GM12878 (cell line): ENCODE results near the gene WIPF1. TPM values are rescaled to one million over a fixed set of nuclear protein-coding genes. Genes with fewer than 3 reads are reported as not detected.
A peak's percentile ranks its signal among the peaks of the same experiment; 100 is the strongest.

Source experiments
- ATAC-seq: fragments of 200-7000 bp; cut with Tn5 transposase; 3 replicates; pipeline ENCODE4 v1.9.1; 2020; ENCODE audit warnings: mild to moderate bottlenecking, moderate library complexity
- BruUV-seq: library from RNA; stranded (reverse); fragments of 400-500 nt; replicated peaks from 2 replicates; lab custom pipeline; 2021; lab: Mats Ljungman, UMichigan
- CTCF ChIA-PET: fragments of 300-600 bp; sonication (Branson Sonifier 250); formaldehyde crosslinking; extraction: SDS; loops from one replicate; lab custom pipeline; 2021; ENCODE audit warnings: inconsistent platforms; lab: Yijun Ruan, JAX
- POLR2A ChIA-PET: fragments of 350-600 bp; formaldehyde crosslinking; extraction: SDS; loops from one replicate; lab custom pipeline; 2021; ENCODE audit warnings: inconsistent platforms; lab: Charles Lee
- RAD21 ChIA-PET: fragments of 300-600 bp; sonication (Branson Sonifier 250); formaldehyde crosslinking; loops from one replicate; lab custom pipeline; 2023; ENCODE audit warnings: antibody characterized with exemption; ENCODE audit not compliant: unreplicated experiment; lab: Charles Lee
- SMC1A ChIA-PET: fragments of 300-600 bp; sonication (Branson Sonifier 250); formaldehyde crosslinking; loops from one replicate; lab custom pipeline; 2023; ENCODE audit not compliant: unreplicated experiment, uncharacterized antibody; lab: Charles Lee
- DNase-seq: peaks from one replicate; pipeline ENCODE4 v3.0.0-alpha.2; 2011; ENCODE audit warnings: low read depth, low spot score
- FAIRE-seq: peaks from 3 replicates; lab custom pipeline; 2011; peaks lifted over from hg19 to GRCh38; lab: Jason Lieb, UNC
- H2AFZ ChIP-seq: 2 replicates; pipeline ENCODE4 v1.6.0; 2011; ENCODE audit warnings: low read depth, low read length, control low read depth; ENCODE audit not compliant: control insufficient read depth
- H3K27ac ChIP-seq: 2 replicates; pipeline ENCODE4 v1.5.1; 2011; ENCODE audit warnings: control low read depth; ENCODE audit not compliant: control insufficient read depth, insufficient read depth
- H3K27me3 ChIP-seq, 2 experiments: replicated peaks in 1 of 2; 2 replicates each; pipeline versions ENCODE4 v1.6.0 to v1.6.1; 2011; ENCODE audit warnings: low read length in 1 of 2; ENCODE audit not compliant: control insufficient read depth in 2 of 2, insufficient read depth in 2 of 2
- H3K36me3 ChIP-seq, 2 experiments: 2 replicates each; pipeline ENCODE4 v1.5.1; 2011; ENCODE audit warnings: low read length in 1 of 2; ENCODE audit not compliant: control insufficient read depth in 2 of 2, insufficient read depth in 2 of 2
- H3K4me1 ChIP-seq: 2 replicates; pipeline ENCODE4 v1.6.1; 2011; ENCODE audit warnings: mild to moderate bottlenecking, low read length, moderate library complexity, mixed read lengths; ENCODE audit not compliant: control insufficient read depth, insufficient read depth
- H3K4me2 ChIP-seq: 2 replicates; pipeline ENCODE4 v1.6.0; 2011; ENCODE audit warnings: control low read depth; ENCODE audit not compliant: control insufficient read depth, insufficient read depth
- H3K4me3 ChIP-seq: fragments of 200-600 bp; sonication (generic); 2 replicates; pipeline ENCODE4 v1.5.1; 2016
- H3K79me2 ChIP-seq: 2 replicates; pipeline ENCODE4 v1.6.0; 2011; ENCODE audit warnings: low read length; ENCODE audit not compliant: control insufficient read depth, insufficient read depth
- H3K9ac ChIP-seq: 2 replicates; pipeline ENCODE4 v1.8.0; 2011; ENCODE audit warnings: low read length, control low read depth, mixed read lengths; ENCODE audit not compliant: control insufficient read depth, insufficient read depth
- H3K9me3 ChIP-seq: replicated peaks from 3 replicates; pipeline ENCODE4 v1.5.1; 2011; ENCODE audit warnings: mild to moderate bottlenecking, low read length; ENCODE audit not compliant: control insufficient read depth, insufficient read depth
- H4K20me1 ChIP-seq: 2 replicates; pipeline ENCODE4 v1.6.0; 2011; ENCODE audit not compliant: control insufficient read depth, insufficient read depth
- CEBPZ ChIP-seq: fragments of 150-350 bp; IDR thresholded peaks from 2 replicates; pipeline ENCODE4 v1.6.1; 2016; ENCODE audit warnings: low read depth, low read length
- E2F4 ChIP-seq: IDR thresholded peaks from 2 replicates; pipeline ENCODE4 v1.6.1; 2012; ENCODE audit warnings: low read depth, low read length, improper control_type of control experiment
- ETV6 ChIP-seq, 2 experiments: fragments of 450-650 bp in 1 of 2; IDR thresholded peaks in 1 of 2; conservative IDR thresholded peaks in 1 of 2; 2 replicates each; pipeline ENCODE4 v1.6.1; 2014; ENCODE audit warnings: antibody characterized with exemption in 1 of 2, borderline replicate concordance in 1 of 2, low read depth in 1 of 2, mild to moderate bottlenecking in 1 of 2, moderate library complexity in 1 of 2
- EZH2 ChIP-seq: IDR thresholded peaks from 2 replicates; pipeline ENCODE4 v1.6.1; 2012; ENCODE audit warnings: low read depth, mild to moderate bottlenecking, control low read depth, inconsistent platforms, low read length, borderline replicate concordance; ENCODE audit not compliant: control insufficient read depth
- JUNB ChIP-seq: IDR thresholded peaks from 2 replicates; pipeline ENCODE4 v1.6.1; 2016; ENCODE audit warnings: antibody characterized with exemption, mild to moderate bottlenecking
- RUNX3 ChIP-seq: IDR thresholded peaks from 2 replicates; pipeline ENCODE4 v1.6.1; 2012; ENCODE audit warnings: low read length, inconsistent platforms
- SMC3 ChIP-seq: IDR thresholded peaks from 2 replicates; pipeline ENCODE4 v1.6.1; 2011; ENCODE audit warnings: low read length, improper control_type of control experiment, borderline replicate concordance
- ZSCAN29 ChIP-seq: fragments of 450-650 bp; IDR thresholded peaks from 2 replicates; pipeline ENCODE4 v1.6.1; 2017; ENCODE audit warnings: mild to moderate bottlenecking, moderate library complexity
- WGBS: methylation state at CpG from one replicate; pipeline ENCODE4 v1.1.6; 2016; ENCODE audit warnings: low lambda C conversion rate; ENCODE audit not compliant: insufficient replicate concordance, insufficient coverage; ENCODE audit errors: missing lambda C conversion rate; 5-methylcytosine and 5-hydroxymethylcytosine counted together
- in situ Hi-C: fragments of 300-500 bp; cut with MboI; formaldehyde crosslinking; loops from 9 replicates; pipeline ENCODE4 v1.14.3; 2018; ENCODE audit warnings: mixed read lengths
- intact Hi-C: fragments of 100-400 bp; cut with micrococcal nuclease; formaldehyde crosslinking; loops from one replicate; pipeline ENCODE4 v1.14.2; 2022; ENCODE audit not compliant: unreplicated experiment
- polyA plus RNA-seq, 11 experiments: library from polyadenylated mRNA; depleted of rRNA in 4 of 11; unstranded in 6 of 11; stranded (reverse) in 5 of 11; fragments of >200 nt; fragmentation: Nextera tagmentation in 4 of 11; fragmentation: Illumina TruSeq in 1 of 11; extraction: Ambion mirVana in 4 of 11; extraction: Trizol in 1 of 11; gene quantifications; 1 replicate in 1 of 11; 2 replicates in 10 of 11; pipeline versions ENCODE4 v1.2.1 to v1.2.3, GENCODE V29; 2011 to 2016; ENCODE audit warnings: inconsistent platforms in 2 of 11, missing spikeins in 2 of 11, low read depth in 1 of 11
- total RNA-seq, 4 experiments: library from RNA; depleted of rRNA in 3 of 4; stranded (reverse); fragments of >200 nt in 3 of 4; fragmentation: Illumina TruSeq in 1 of 4; extraction: Trizol in 1 of 4; gene quantifications; 2 replicates each; pipeline versions ENCODE4 v1.2.1 to v1.2.3, GENCODE V29; 2013 to 2021

WIPF1 gene
- total and polyA plus RNA-seq, 10 of the 15 experiments (the other 5 are each of a cell fraction or from before 2014, with no cell fraction given) = 23.1 to 188 (median 68.9) TPM

GRCh38 chr2:174568425-174568824 is 29.2 kb downstream of the WIPF1 start:
- no peaks in the 10 kb centered on the region for H3K27me3 ChIP-seq
- no peak overlapping the region for H3K27ac ChIP-seq
- no peak for DNase-seq
- H3K9me3 ChIP-seq = no peaks in the 10 kb centered on the region
- no peak overlapping the region for H3K4me3 ChIP-seq
- H3K4me2 ChIP-seq = no peak overlapping the region
- SMC1A ChIA-PET = interaction anchor here (0.8 to 2.7 kb wide), 9 partner anchors 10 to 120 kb away, joined by 3 to 10 read pairs (median 3); partner anchors contain the start of gene WIPF1
- intact Hi-C loops = no loop called here
- RAD21 ChIA-PET = interaction anchor here (1.3 kb wide), 1 partner anchor 105 kb away, joined by 3 read pairs; no protein-coding TSS in a partner anchor
- H3K4me1 ChIP-seq = peaks cover 5% of the 10 kb centered on the region; the same call in 1 of the 2 replicates
- FAIRE-seq = peak; percentile 82
- H4K20me1 ChIP-seq = no peaks in the 10 kb centered on the region; the same call in 1 of the 2 replicates
- CTCF ChIA-PET = interaction anchor here (0.9 to 1.8 kb wide), 7 partner anchors 9 to 127 kb away, joined by 3 to 9 read pairs (median 5); no protein-coding TSS in a partner anchor
- no peak overlapping the region for H2AFZ ChIP-seq
- TF ChIP-seq ETV6 (conservative IDR thresholded peaks at IDR 0.05 in 1 of 2, IDR thresholded peaks at IDR 0.05 in 1 of 2; ENCODE audit: borderline replicate concordance in 1 of 2, low read depth in 1 of 2) (peak in 1 of 2 experiments; percentile 56; a peak in 1 of 4 replicates), E2F4 (no peak), RUNX3 (peak; percentile 50), JUNB (peak; percentile 66; the same call in 1 of the 2 replicates)
- H3K9ac ChIP-seq = no peak overlapping the region
- POLR2A ChIA-PET = no interaction called here
- H3K79me2 ChIP-seq = no peaks in the 10 kb centered on the region; the same call in 1 of the 2 replicates
- H3K36me3 ChIP-seq = peaks cover 23 to 50% of the 10 kb centered on the region in 2 experiments
- ATAC-seq = peak; percentile 58
- no TSS peak for BruUV-seq
- in situ Hi-C loops = no loop called here

GRCh38 chr2:174566871-174567270 is 30.7 kb downstream of the WIPF1 start:
- Histone ChIP-seq H3K27ac (no peak overlapping the region), H3K9me3 (no peaks in the 10 kb centered on the region), H3K79me2 (no peaks in the 10 kb centered on the region; the same call in 1 of the 2 replicates), H3K27me3 (no peaks in the 10 kb centered on the region), H2AFZ (no peak overlapping the region), H3K4me1 (peaks cover 5% of the 10 kb centered on the region; the same call in 1 of the 2 replicates), H3K4me3 (no peak overlapping the region), H3K36me3 (peaks cover 24 to 36% of the 10 kb centered on the region in 2 experiments), H3K9ac (no peak overlapping the region), H4K20me1 (no peaks in the 10 kb centered on the region), H3K4me2 (no peak overlapping the region)
- in situ Hi-C loops = no loop called here
- intact Hi-C loops = no loop called here
- CTCF ChIA-PET = interaction anchor here (1.0 to 1.8 kb wide), 6 partner anchors 36 to 129 kb away, joined by 3 to 5 read pairs (median 5); no protein-coding TSS in a partner anchor
- ATAC-seq (no peak), DNase-seq (no peak), FAIRE-seq (no peak)
- RAD21 ChIA-PET = interaction anchor here (1.6 to 2.1 kb wide), 2 partner anchors 31 to 104 kb away, joined by 6 to 8 read pairs; partner anchors contain the start of gene WIPF1
- no TSS peak for BruUV-seq
- over 99% methylated on average over 9 of the region's 9 CpGs for WGBS
- POLR2A ChIA-PET = no interaction called here
- SMC1A ChIA-PET = interaction anchor here (1.2 to 2.7 kb wide), 5 partner anchors 11 to 36 kb away, joined by 4 to 8 read pairs (median 5); partner anchors contain the start of gene WIPF1
- TF ChIP-seq SMC3 (no peak), EZH2 (no peak), CEBPZ (no peak), ZSCAN29 (no peak)
